OCI-LY1 (cell line): ENCODE results near the gene RAB11B.

Source experiments
- EZH2 ChIP-seq: fragments of 200-600 bp; sonication (generic), shearing (Covaris generic); IDR thresholded peaks from 2 replicates; pipeline ENCODE4 v1.8.0; 2017; ENCODE audit warnings: borderline replicate concordance, mixed run types, mild to moderate bottlenecking, antibody characterized with exemption, low read length, moderate library complexity, mixed read lengths
- TF ChIP-seq, protein P1 (sequence below): fragments of 200-600 bp; sonication (generic), shearing (Covaris generic); IDR thresholded peaks from 2 replicates; pipeline ENCODE4 v1.5.1; 2017; ENCODE audit warnings: mild to moderate bottlenecking, antibody characterized with exemption, low read length, moderate library complexity, mixed read lengths

DNA sequence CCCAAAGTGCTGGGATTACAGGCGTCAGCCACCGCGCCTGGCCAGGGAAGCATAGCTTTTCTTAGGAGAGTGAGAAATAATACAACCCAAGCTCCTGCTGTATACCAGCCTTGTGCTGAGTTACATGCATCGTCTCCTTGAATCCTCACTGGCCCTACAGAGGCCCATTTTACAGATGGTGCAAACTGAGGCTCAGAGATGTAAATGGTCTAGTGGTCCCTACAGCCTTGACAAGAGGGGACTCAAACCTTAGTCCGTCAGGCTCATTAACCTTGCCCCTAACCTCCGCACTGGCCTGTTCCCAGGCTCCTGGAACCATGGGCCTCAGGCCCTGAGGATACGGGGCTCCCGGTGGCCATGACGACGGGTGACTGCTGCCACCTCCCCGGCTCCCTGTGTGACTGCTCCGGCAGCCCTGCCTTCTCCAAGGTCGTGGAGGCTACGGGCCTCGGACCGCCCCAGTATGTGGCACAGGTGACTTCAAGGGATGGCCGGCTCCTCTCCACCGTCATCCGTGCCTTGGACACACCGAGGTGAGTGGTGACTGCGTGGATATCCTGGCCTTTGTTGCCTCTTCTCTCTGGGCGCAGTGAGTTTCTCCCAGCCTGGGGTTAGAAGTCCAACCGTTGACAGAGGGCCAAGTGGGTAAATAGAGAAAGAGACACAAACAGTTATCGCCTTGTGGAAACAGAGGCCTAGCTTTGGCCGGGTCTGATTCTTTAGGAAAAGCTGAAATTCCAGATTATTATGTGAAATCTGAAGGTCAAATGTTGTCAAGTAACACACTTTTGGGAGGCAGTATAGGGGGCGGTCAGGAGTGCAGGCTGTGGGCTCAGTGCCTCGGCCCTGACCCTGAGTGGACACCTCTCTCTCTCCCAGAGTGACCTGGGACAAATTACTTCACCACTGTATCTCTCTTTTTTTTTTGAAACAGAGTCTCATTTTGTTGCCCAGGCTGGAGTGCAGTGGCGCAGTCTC is 31.6 kb downstream of the RAB11B start:
- TF ChIP-seq, protein P1, sequence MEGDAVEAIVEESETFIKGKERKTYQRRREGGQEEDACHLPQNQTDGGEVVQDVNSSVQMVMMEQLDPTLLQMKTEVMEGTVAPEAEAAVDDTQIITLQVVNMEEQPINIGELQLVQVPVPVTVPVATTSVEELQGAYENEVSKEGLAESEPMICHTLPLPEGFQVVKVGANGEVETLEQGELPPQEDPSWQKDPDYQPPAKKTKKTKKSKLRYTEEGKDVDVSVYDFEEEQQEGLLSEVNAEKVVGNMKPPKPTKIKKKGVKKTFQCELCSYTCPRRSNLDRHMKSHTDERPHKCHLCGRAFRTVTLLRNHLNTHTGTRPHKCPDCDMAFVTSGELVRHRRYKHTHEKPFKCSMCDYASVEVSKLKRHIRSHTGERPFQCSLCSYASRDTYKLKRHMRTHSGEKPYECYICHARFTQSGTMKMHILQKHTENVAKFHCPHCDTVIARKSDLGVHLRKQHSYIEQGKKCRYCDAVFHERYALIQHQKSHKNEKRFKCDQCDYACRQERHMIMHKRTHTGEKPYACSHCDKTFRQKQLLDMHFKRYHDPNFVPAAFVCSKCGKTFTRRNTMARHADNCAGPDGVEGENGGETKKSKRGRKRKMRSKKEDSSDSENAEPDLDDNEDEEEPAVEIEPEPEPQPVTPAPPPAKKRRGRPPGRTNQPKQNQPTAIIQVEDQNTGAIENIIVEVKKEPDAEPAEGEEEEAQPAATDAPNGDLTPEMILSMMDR = no peak
- TF ChIP-seq EZH2 = no peak
